Stomach (tissue), 4 donors: ENCODE data around the gene TMEM182.

Experiments
- POLR2A ChIP-seq, 4 donors: fragments of 450-650 bp; IDR thresholded peaks; one replicate each; pipeline ENCODE4 v1.6.1; 2016; ENCODE audit warnings: antibody characterized with exemption in 4 of 4, control low read depth in 2 of 4, mild to moderate bottlenecking in 1 of 4, moderate library complexity in 1 of 4
- POLR2AphosphoS5 ChIP-seq, 3 donors: sonication (generic); formaldehyde crosslinking; IDR thresholded peaks; one replicate each; pipeline ENCODE4 v1.6.1; 2016; ENCODE audit warnings: antibody characterized with exemption in 3 of 3
- TF ChIP-seq, protein P1 (sequence below), 7 experiments: fragments of 450-650 bp in 4 of 7; fragments of 200-600 bp in 3 of 7; sonication (generic) in 3 of 7; IDR thresholded peaks; one replicate each; pipeline ENCODE4 v1.5.1; 2016 to 2019; ENCODE audit warnings: antibody characterized with exemption in 7 of 7, control low read depth in 2 of 7, mild to moderate bottlenecking in 1 of 7

GRCh38 chr2:102844911-102845310, 83.1 kb downstream of the TMEM182 start:
- TF ChIP-seq POLR2AphosphoS5 (IDR thresholded peaks at IDR 0.05) (no peak), POLR2A (IDR thresholded peaks at IDR 0.05) (no peak)
- TF ChIP-seq, protein P1, sequence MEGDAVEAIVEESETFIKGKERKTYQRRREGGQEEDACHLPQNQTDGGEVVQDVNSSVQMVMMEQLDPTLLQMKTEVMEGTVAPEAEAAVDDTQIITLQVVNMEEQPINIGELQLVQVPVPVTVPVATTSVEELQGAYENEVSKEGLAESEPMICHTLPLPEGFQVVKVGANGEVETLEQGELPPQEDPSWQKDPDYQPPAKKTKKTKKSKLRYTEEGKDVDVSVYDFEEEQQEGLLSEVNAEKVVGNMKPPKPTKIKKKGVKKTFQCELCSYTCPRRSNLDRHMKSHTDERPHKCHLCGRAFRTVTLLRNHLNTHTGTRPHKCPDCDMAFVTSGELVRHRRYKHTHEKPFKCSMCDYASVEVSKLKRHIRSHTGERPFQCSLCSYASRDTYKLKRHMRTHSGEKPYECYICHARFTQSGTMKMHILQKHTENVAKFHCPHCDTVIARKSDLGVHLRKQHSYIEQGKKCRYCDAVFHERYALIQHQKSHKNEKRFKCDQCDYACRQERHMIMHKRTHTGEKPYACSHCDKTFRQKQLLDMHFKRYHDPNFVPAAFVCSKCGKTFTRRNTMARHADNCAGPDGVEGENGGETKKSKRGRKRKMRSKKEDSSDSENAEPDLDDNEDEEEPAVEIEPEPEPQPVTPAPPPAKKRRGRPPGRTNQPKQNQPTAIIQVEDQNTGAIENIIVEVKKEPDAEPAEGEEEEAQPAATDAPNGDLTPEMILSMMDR (IDR thresholded peaks at IDR 0.05), result no peak
